ENCODE results near the gene SERPINE2.

Gene SERPINE2

GRCh38 chr2:223972656-223973102 is 66.4 kb downstream of the SERPINE2 start:
- H3K4me1 ChIP-seq (ENCODE audit: low read depth, poor library complexity, severe bottlenecking) = no peaks in the 10 kb centered on the region
- TF ChIP-seq, protein P1, sequence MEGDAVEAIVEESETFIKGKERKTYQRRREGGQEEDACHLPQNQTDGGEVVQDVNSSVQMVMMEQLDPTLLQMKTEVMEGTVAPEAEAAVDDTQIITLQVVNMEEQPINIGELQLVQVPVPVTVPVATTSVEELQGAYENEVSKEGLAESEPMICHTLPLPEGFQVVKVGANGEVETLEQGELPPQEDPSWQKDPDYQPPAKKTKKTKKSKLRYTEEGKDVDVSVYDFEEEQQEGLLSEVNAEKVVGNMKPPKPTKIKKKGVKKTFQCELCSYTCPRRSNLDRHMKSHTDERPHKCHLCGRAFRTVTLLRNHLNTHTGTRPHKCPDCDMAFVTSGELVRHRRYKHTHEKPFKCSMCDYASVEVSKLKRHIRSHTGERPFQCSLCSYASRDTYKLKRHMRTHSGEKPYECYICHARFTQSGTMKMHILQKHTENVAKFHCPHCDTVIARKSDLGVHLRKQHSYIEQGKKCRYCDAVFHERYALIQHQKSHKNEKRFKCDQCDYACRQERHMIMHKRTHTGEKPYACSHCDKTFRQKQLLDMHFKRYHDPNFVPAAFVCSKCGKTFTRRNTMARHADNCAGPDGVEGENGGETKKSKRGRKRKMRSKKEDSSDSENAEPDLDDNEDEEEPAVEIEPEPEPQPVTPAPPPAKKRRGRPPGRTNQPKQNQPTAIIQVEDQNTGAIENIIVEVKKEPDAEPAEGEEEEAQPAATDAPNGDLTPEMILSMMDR (conservative IDR thresholded peaks at IDR 0.05; ENCODE audit: low read depth, low read length) = no peak
- no peak overlapping the region for H2AFZ ChIP-seq (ENCODE audit: low read depth)
- H3K79me2 ChIP-seq (ENCODE audit: insufficient read depth, low read depth) = no peaks in the 10 kb centered on the region
- H3K27me3 ChIP-seq (ENCODE audit: insufficient read depth, low read depth) = no peaks in the 10 kb centered on the region
- H3K4me2 ChIP-seq = no peak overlapping the region
- H3K36me3 ChIP-seq (ENCODE audit: insufficient read depth) = no peaks in the 10 kb centered on the region
- no peak overlapping the region for H3K27ac ChIP-seq
- no peak overlapping the region for H3K9ac ChIP-seq
- no peak overlapping the region for H3K4me3 ChIP-seq (IDR thresholded peaks at IDR 0.05; ENCODE audit: insufficient read depth, low read depth, low read length)
- H4K20me1 ChIP-seq (ENCODE audit: insufficient read depth) = no peaks in the 10 kb centered on the region

DNA sequence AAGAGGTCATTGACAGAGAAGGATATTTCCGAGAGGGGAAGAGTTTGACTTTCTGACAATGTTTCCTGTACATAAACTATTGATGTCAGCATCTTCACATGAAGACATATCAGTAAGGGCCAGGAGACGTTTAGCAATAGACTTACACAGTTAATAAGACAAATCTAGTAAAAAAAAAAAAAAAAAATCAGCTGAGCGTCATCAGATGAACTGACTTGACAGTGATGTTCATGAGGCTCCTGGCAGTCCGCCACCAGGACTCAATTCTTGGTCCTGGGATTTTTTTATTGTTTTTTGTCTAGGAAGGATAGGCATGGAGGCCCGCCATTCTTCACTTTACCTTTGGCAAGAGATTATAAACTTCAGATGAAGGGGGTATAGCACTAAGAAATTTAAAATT is 67.4 kb downstream of the SERPINE2 start:
- no peaks in the 10 kb centered on the region for H3K36me3 ChIP-seq (ENCODE audit: insufficient read depth)
- peaks cover under 1% of the 10 kb centered on the region; the same call in 1 of the 2 replicates for H4K20me1 ChIP-seq (ENCODE audit: insufficient read depth)
- H3K27me3 ChIP-seq (ENCODE audit: insufficient read depth, low read depth) = no peaks in the 10 kb centered on the region
- no peak overlapping the region for H3K27ac ChIP-seq
- TF ChIP-seq, protein P1 (conservative IDR thresholded peaks at IDR 0.05; ENCODE audit: low read depth, low read length) = no peak
- no peak overlapping the region for H3K9ac ChIP-seq
- no peak overlapping the region for H3K4me3 ChIP-seq (IDR thresholded peaks at IDR 0.05; ENCODE audit: insufficient read depth, low read depth, low read length)
- no peak overlapping the region for H3K4me2 ChIP-seq
- H2AFZ ChIP-seq (ENCODE audit: low read depth) = no peak overlapping the region
- H3K4me1 ChIP-seq (ENCODE audit: low read depth, poor library complexity, severe bottlenecking) = no peaks in the 10 kb centered on the region
- no peaks in the 10 kb centered on the region for H3K79me2 ChIP-seq (ENCODE audit: insufficient read depth, low read depth)

GRCh38 chr2:223970343-223971128 is 68.5 kb downstream of the SERPINE2 start:
- Histone ChIP-seq H3K27ac (no peak overlapping the region), H3K4me2 (no peak overlapping the region)

GRCh38 chr2:223969856-223970255 is 69.2 kb downstream of the SERPINE2 start:
- TF ChIP-seq, protein P1 (conservative IDR thresholded peaks at IDR 0.05; ENCODE audit: low read depth, low read length) = no peak
- no peak overlapping the region for H2AFZ ChIP-seq (ENCODE audit: low read depth)
- H3K36me3 ChIP-seq (ENCODE audit: insufficient read depth) = no peaks in the 10 kb centered on the region
- H3K79me2 ChIP-seq (ENCODE audit: insufficient read depth, low read depth) = no peaks in the 10 kb centered on the region
- H3K27ac ChIP-seq = no peak overlapping the region
- no peaks in the 10 kb centered on the region for H3K4me1 ChIP-seq (ENCODE audit: low read depth, poor library complexity, severe bottlenecking)
- H3K4me2 ChIP-seq = no peak overlapping the region
- no peak overlapping the region for H3K9ac ChIP-seq
- no peaks in the 10 kb centered on the region for H3K27me3 ChIP-seq (ENCODE audit: insufficient read depth, low read depth)
- peaks cover 3% of the 10 kb centered on the region; the same call in 1 of the 2 replicates for H4K20me1 ChIP-seq (ENCODE audit: insufficient read depth)
- H3K4me3 ChIP-seq (IDR thresholded peaks at IDR 0.05; ENCODE audit: insufficient read depth, low read depth, low read length) = no peak overlapping the region

More at GRCh38 chr2:223970343-223971128, 68.5 kb downstream of the SERPINE2 start:
- H3K9ac ChIP-seq = no peak overlapping the region
- no peaks in the 10 kb centered on the region for H3K27me3 ChIP-seq (ENCODE audit: insufficient read depth, low read depth)
- H3K79me2 ChIP-seq (ENCODE audit: insufficient read depth, low read depth) = no peaks in the 10 kb centered on the region
- no peak overlapping the region for H3K4me3 ChIP-seq (IDR thresholded peaks at IDR 0.05; ENCODE audit: insufficient read depth, low read depth, low read length)
- H3K36me3 ChIP-seq (ENCODE audit: insufficient read depth) = no peaks in the 10 kb centered on the region
- no peak overlapping the region for H2AFZ ChIP-seq (ENCODE audit: low read depth)
- TF ChIP-seq, protein P1 (conservative IDR thresholded peaks at IDR 0.05; ENCODE audit: low read depth, low read length) = peak; percentile 85
- peaks cover 3% of the 10 kb centered on the region; the same call in 1 of the 2 replicates for H4K20me1 ChIP-seq (ENCODE audit: insufficient read depth)
- H3K4me1 ChIP-seq (ENCODE audit: low read depth, poor library complexity, severe bottlenecking) = no peaks in the 10 kb centered on the region

Measured in KMS-11 (cell line).